Measurements from ENCODE around the gene SRMS.

SRMS gene

DNA sequence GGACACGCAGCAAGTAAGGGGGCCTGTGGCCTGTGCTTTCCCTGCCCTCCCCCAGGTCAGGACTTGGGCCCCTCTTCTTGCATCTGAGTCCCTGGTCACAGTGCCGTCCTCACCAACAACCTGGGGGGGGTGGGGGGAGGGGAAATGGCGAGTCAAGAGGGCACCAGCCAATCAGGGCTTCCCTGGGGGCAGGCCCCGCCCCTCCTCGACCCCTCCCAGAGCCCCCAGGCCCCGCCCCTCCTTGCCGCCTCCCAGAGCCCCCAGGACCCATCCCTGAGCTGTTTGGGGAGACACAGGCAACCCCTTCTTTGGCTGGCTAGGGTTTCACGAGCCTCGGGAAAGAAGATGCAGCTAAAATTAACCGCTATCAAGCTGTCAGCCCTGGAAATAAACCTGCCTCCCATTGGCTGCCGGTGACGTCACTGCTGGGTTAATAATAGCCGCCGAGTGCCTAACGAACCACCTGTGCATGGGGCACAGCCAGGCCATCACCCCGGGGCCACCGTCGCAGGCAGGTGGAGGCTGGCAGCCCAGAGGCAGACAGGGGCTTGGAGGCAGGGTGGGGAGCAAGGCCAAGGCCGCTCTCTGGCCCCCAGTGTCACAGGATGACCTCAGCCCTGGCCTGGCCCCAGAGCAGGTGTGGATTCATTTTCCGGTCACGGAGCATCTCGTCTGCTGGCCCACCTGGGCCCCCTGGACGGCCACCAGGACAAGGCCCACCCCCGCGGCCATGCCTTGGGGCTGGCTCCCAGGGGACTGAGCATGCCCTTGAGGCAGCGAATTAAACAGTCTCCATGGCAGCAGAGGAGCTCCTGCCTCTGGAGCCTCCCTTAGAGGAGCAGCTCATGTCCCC is 45.5 kb downstream of the SRMS start:
- DNase-seq (ENCODE audit: low read depth in 2 of 2): no peak

DNA sequence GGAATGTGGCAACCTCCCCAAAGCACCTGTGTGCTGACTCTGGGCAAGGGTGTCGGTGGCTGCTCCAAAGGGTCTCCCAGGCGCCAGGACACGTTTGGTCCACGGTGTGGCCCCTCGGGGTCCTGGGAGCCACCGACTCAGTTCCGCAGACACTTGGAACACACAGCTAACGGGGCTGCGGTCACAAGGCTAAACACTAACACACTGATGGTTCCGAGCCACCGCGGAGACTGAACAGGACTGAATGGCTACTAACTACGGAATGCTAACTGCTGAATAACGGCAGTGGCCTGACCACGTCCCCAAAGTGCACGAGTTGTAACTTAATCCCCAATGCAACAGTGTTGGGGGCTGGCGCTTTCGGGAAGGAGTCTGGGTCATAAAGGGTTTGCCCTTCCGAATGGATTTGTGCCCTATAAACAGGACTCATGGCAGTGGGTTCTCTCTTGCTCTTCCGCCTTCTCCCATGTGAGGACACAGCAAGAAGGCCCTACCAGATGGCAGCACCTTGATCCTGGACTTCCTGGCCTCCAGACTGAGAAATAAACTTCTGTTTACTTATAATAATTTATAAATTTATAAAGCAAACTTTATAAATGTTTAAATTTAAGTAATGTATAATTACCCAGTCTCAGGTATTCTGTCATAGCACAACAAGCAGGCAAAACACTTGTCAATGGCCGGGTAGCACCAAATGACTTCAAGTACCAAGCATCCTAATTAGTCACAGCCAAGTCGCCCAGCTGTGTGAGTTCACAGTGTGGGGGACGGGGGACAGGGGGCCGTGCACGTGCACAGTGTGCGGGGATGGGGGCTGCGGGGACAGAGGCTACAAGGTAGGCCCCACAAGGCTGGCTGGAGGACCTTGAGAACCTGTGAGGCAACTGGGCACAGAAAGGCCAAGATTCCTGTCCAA is 46.4 kb downstream of the SRMS start:
- no peak for DNase-seq (ENCODE audit: low read depth in 2 of 2)

DNA sequence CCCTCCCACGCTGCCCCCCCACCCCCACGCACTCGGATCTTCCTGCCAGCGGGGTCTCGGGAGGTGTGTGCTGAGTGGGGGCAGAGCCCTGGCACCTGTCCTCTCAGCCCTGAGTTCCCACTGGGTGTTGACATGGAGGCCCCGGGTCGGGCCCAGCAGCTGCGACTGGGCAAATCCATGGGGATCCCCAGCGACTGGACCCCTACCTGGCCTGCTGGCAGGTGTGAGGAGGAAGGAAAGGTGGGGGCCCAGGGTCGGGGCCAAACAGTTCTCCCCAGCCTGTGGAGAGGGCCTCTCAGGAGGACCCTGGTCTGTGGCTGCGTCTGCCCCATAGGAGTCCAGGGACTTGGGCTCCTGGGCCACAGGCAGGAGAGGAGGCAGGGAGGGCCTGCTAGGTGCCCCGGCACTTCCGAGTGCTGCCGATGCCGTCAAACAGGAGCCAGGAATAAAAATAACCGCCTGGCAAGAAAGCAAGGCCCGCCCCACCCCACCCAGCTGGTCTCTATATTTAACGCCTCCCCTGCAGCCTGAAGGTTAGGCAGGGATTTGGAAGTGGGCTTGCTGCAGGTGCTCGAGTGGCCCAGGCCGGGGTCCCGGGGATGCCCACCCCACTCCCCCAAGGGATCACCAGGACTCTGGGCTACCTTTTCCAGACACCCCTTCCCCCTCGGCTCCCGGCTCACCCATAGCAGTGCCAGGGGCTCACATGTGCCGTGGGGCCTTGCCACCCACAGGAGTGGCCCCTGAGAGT is 47.2 kb downstream of the SRMS start:
- no peak for DNase-seq (ENCODE audit: low read depth in 2 of 2)

- no peak for DNase-seq (ENCODE audit: low read depth in 2 of 2)
Measured at GRCh38 chr20:63499338-63499969, 48.1 kb downstream of the SRMS start.

DNA sequence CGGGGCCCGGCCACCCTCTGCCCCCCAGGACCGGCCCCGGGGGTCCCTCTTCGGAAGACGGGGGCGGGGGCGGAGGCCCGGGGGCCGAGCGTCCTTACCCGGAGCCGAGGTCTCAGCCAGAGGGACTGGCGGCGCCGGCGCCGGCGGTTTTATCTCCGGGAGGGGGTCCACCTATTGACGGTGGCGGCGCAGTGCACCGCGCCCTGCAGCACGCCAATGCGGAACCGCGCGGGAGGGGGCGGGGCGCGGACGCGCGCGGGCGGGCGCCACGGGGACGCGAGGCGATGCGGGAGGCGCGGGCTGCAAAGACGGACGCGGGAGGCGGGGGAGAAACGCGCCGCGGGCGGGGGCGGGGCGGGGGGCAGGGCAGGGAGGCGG is 48.6 kb downstream of the SRMS start, which contains the start of gene EEF1A2:
Gene EEF1A2, minus strand, starts transcription at position 124 of the 378 bp plus-strand sequence. CDS start 1,320 bp downstream, outside the sequence.
- DNase-seq (ENCODE audit: low read depth in 2 of 2): peak in 1 of 2 donors; percentile 22

- no peak for DNase-seq (ENCODE audit: low read depth in 2 of 2)
Measured at GRCh38 chr20:63497946-63498935, 49.3 kb downstream of the SRMS start.

DNA sequence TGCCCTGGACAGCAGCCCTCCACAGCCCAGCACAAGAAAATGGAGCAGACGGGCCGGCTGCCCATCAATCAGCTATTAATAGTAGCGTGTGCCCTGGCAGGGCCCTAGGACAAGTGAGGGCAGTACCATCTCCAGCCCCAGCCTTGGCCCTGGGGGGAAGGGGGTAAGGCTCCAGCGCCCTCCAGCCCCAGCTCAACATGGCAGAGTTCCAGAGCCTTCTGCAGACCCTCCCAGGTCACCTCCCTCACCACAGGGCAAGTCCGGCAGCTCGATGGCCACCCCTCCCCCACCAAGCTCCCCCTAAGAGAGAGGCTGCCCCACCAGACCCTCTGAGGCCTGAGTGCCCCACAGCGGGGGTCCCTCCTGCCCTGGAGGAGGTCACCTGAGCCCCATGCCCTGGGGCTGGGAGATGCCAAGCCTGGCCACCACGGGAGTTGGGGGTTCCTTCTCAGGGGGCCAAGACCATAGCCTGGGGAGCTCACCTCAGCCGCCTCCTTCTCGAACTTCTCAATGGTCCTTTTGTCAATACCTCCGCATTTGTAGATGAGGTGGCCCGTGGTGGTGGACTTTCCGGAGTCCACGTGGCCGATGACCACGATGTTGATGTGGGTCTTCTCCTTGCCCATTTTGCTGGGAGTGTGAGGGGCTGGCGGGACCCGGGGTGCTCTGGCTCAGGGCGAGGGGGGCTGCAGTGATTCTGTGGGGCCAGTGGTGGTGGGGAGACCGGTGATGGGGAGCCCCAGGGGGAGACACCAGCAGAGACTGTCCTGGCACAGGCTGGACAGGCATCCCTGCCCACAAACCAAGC is 50.2 kb downstream of the SRMS start:
- no peak for DNase-seq (ENCODE audit: low read depth in 2 of 2)

DNA sequence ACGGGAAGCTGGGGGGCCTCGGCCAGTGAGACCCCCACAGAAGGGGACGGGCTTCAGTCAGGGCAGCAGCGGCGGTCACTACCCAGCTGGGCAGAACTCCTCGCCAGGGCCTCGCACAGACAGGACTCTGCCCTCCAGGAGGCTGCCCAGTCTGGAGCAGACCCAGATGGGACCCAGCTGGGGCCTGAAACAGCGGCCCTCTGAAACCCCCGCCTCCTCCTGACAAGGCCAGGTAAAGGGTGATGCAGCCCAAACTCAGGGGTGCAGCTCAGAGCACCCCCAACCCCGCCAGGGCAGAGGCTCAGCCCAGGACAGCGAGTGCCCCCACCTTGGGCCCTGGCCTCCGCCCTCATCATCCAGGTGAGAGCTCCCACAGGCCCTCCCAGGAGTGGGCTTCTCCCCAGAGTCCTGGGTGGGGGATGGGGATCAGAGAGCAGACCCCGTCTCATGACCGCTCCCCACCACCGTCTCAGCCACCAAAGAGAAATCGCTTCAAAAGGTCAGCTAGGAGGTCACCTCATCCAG is 50.9 kb downstream of the SRMS start:
- no peak for DNase-seq (ENCODE audit: low read depth in 2 of 2)

DNA sequence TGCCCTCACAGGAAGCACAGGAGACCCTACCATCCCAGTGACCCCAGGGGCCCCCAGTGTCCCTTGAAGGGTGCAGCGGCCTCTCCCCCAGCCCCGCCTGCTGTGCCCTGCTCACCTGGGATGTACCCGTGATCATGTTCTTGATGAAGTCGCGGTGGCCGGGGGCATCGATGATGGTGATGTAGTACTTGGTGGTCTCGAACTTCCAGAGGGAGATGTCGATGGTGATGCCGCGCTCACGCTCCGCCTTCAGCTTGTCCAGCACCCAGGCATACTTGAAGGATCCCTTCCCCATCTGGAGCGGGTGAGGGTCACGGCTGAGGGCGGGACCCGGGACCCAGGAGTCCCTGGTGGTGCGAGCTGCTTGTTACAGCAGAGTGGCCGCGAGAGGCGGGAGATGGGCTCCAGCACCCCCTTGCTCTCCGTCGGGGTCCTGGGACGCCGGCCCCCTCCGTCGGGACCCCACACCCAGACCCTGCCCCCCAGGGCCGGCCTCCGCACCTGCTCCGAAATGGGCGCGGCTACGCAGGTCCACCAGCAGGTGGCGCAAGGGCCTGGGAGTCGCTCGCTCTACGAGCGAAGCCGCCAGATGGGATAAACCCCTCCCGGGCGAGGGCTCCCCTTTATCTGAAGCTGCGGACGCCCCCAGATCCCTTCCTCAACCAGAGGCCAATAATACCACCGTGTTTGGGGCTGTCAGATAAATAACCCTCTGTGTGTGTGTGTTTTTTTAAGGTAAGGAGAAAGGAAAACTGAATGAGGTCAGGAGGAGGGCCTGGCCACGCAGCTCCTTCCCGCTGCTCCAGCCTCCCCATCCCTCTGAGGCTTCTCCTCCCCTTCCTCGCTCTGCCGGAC is 51.6 kb downstream of the SRMS start:
- peak; percentile 48 to 69 for DNase-seq (ENCODE audit: low read depth in 2 of 2)

DNA sequence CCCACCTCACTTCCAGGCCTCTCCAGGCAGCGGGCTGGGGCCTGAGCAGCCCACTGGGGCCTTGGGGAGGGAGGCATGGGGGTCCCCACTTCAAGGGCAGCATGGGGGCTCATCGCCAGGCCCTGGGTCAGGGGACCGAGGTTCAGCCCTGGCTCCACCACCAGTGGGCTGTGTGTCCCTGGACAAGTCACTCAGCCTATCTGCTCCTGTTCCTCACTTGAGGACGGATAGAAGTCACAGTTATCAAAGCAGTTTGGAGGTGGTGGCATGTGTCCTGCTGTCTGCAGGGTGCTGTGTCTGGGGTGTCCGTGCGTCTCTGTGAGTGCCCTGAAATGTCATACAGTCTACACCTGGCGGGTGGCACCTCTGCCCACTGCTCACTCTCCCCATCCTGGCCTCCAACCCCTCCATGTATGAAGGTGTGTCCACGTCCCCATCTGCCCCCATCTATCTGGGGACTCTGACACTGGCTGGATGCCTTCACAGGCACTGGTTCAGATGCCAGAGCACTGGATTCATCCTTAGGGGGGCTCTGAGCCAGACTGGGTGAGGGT is 52.3 kb downstream of the SRMS start:
- no peak for DNase-seq (ENCODE audit: low read depth in 2 of 2)

DNA sequence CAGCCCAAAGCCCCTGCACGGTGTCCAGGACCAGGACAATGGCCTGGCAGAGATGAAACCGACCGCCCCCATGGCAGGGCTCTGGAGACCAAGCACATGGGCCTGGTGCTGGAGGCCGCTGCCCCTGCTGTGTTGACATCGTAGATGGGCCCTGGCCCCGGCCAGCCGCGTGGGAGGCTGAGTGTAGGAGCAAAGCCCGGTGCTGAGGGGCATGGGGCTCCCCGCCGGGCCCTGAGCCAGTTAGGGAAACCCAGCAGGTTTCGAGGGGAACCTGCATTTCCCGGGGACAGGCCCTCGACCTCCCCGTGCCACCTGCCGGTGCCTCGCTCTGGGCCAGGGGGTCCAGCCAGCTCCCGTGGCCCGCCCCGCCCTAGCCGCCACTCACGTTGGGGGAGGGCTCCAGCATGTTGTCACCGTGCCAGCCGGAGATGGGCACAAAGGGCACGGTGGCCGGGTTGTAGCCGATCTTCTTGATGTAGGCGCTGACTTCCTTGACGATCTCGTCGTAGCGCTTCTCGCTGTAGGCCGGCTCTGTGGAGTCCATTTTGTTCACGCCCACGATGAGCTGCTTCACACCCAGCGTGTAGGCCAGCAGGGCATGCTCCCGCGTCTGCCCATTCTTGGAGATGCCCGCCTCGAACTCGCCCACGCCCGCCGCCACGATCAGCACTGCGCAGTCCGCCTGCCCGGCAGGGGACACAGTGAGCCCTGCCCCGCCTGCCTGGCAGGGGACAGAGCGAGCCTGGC is 53.0 kb downstream of the SRMS start:
- DNase-seq (ENCODE audit: low read depth in 2 of 2): no peak

DNA sequence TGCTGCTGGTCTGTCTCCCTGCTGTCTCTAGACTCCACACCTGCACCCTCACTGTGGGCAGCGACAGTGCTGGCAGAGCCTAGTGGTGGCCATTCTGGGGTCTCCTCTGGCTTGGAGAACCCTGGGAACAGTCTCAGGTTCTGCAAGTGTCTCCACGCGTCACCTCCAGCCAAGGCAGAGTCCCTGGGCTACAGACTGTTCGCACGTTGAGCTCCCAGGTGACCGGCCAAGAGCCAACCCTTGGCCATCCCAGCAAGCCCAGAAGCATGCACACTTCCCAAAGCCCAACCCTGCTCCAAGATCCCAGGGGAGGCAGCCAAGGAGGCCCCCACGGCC is 53.5 kb downstream of the SRMS start:
- no peak for DNase-seq (ENCODE audit: low read depth in 2 of 2)

DNA sequence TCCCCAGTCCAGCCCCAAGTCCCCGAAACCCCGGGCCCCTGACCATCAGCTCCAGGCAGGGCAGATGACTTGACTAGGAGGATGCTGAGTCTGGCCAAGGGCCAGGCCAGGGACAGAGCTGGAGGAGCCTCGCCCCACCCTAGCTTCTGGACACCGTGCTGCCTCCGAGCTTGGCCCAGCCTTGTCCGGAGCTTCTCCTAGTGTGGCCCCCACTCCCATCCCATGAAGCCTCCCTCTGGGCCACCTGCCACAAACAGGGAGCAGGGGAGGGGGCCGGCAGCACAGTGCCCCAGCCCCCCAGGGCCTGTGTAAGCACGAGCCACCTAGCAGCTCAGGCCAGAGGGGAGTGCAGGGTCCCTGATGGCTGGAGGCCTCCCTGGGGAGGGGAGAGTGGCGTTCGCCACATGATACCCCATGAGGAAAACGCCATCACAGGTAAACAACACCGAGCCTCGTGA is 54.0 kb downstream of the SRMS start:
- DNase-seq (ENCODE audit: low read depth in 2 of 2): no peak

DNA sequence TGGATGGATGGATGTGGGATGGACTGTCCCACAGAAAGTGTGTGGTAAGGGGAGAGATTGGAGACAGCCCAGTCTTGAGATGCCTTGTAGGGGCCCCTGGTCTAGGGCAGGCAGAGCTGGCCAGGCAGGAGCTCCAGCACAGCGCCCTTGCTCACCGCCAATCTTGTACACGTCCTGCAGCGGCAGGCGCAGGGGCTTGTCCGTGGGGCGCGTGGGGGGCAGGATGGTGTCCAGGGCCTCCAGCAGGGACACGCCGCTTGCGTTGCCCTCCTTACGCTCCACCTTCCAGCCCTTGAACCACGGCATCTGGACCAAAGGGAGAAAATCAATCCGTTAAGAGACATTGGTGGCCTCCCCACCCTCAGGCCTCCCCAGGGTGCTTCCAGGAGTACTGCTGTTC is 54.6 kb downstream of the SRMS start:
- DNase-seq (ENCODE audit: low read depth in 2 of 2): no peak

DNA sequence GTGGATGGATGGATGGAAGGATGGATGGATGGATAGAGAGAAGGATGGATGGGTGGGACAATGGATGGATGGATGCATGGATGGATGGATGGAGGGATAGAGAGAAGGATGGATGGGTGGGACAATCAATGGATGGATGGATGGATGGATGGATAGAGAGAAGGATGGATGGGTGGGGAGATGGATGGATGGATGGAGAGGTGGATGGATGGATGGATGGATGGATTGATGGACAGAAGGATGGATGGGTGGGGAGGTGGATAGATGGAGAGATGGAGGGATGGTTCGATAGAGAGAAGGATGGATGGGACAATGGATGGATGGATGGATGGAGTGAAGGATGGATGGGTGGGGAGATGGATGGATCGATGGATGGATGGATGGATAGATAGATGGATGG is 55.0 kb downstream of the SRMS start:
- no peak for DNase-seq (ENCODE audit: low read depth in 2 of 2)

DNA sequence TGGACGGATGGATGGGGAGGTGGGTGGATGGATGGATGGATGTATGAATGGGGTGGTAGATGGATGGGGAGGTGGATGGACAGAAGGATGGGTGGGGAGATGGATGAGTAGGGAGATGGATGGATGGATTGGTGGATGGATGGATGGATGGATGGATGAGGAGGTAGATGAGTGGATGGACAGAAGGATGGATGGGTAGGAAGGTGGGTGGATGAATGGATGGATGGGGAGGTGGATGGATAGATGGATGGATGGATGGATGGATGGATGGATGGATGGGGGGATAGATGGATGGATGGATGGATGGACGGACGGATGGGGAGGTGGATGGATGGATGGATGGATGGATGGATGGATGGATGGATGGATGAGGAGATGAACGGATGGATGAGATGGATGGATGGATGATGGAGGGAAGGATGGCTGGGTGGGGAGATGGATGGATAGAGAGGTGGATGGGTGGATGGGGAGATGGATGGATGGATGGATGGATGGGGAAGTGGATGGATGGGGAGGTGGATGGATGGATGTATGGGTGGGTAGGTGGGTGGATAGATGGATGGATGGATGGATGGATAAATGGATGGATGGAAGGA is 55.8 kb downstream of the SRMS start:
- no peak for DNase-seq (ENCODE audit: low read depth in 2 of 2)

DNA sequence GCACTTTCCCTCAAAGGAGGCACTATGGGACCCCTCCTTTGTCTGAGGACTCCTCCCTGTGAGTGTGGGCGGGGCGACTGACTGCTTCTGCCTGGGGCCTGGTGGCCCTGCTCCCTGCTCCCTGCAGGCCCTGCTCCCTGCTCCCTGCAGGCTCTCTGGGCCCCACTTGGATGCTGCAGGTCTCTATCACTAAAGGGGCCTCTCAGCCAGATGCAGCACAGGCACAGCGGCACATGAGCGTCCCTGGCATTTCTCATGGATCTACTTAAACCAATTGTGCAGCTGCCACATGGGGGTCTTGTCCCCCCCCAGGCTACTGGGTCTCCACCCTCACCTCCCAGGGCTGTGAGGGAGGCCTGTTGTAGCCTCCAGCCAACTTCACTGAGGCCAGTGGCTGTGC is 56.5 kb downstream of the SRMS start:
- DNase-seq (ENCODE audit: low read depth in 2 of 2): no peak
